Spleen (tissue), 7 donors: ENCODE measurements around the gene ZNF496.

Experiments used
- CTCF ChIP-seq, 11 experiments: fragments of 200-600 bp in 7 of 11; fragments of 450-650 bp in 4 of 11; sonication (generic) in 4 of 11; IDR thresholded peaks in 8 of 11; conservative IDR thresholded peaks in 3 of 11; 1 replicate in 7 of 11; 2 replicates in 4 of 11; pipeline versions ENCODE4 v1.4.0 to v1.8.0; 2016 to 2021; ENCODE audit warnings: antibody characterized with exemption in 11 of 11, inconsistent platforms in 4 of 11, mild to moderate bottlenecking in 1 of 11
- POLR2A ChIP-seq, 3 donors: fragments of 450-650 bp; IDR thresholded peaks; one replicate each; pipeline ENCODE4 v1.5.1; 2017; ENCODE audit warnings: antibody characterized with exemption in 3 of 3, mild to moderate bottlenecking in 1 of 3
- donor health status: DM: no; HTN: no; CAD: no; lungs with moderate emphysema.
- donor health status: DM: no; HTN: no; CAD: no.
- donor health status: DM: no; HTN: no; CAD: no.

- no peak for TF ChIP-seq POLR2A (IDR thresholded peaks at IDR 0.05)
- no peak for TF ChIP-seq CTCF (IDR thresholded peaks at IDR 0.05 in 8 of 11, conservative IDR thresholded peaks at IDR 0.05 in 3 of 11)
Observed at GRCh38 chr1:247322442-247322841, 9.2 kb downstream of the ZNF496 start.
